ENCODE results near the gene MICAL2.

MICAL2 gene

GRCh38 chr11:12243911-12244550 is 133.6 kb downstream of the MICAL2 start:
- Histone ChIP-seq H3K9me3 (ENCODE audit: severe bottlenecking) (no peaks in the 10 kb centered on the region), H3K27ac (no peak overlapping the region), H3K27me3 (ENCODE audit: insufficient read depth, low read depth, severe bottlenecking) (no peaks in the 10 kb centered on the region), H3K36me3 (no peaks in the 10 kb centered on the region), H3K4me3 (ENCODE audit: low read depth, low read length) (no peak overlapping the region)
- no peak for TF ChIP-seq CTCF (IDR thresholded peaks at IDR 0.05; ENCODE audit: low read depth, low read length)
- no peak for DNase-seq

DNA sequence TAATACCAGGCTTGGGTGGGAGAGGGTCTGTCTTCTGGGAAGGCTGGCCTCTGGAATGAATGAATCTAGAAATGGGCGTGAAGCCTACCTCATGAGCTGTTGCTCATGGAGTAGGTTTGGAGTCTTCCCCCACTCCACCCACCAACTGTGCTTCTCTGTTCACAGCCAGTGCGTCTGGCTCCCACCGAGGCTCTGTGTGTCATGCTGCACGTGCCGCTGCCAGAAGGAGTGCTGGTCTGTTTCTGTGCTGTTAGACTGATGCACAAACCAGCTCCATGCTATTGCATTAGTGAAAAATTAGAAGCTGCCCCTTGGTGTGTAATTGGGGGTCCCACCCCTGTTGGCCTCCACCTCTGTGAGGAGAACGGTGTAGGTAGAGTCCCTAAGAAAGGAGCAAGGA is 134.7 kb downstream of the MICAL2 start:
- no peaks in the 10 kb centered on the region for H3K9me3 ChIP-seq (ENCODE audit: severe bottlenecking)
- H3K27ac ChIP-seq: no peak overlapping the region
- no peak for TF ChIP-seq CTCF (IDR thresholded peaks at IDR 0.05; ENCODE audit: low read depth, low read length)
- no peaks in the 10 kb centered on the region for H3K27me3 ChIP-seq (ENCODE audit: insufficient read depth, low read depth, severe bottlenecking)
- DNase-seq: no peak
- H3K4me3 ChIP-seq (ENCODE audit: low read depth, low read length): no peak overlapping the region
- no peaks in the 10 kb centered on the region for H3K36me3 ChIP-seq

GRCh38 chr11:12245549-12246016 is 135.2 kb downstream of the MICAL2 start:
- Histone ChIP-seq H3K27ac (no peak overlapping the region), H3K27me3 (ENCODE audit: insufficient read depth, low read depth, severe bottlenecking) (no peaks in the 10 kb centered on the region), H3K36me3 (no peaks in the 10 kb centered on the region), H3K4me3 (ENCODE audit: low read depth, low read length) (no peak overlapping the region), H3K9me3 (ENCODE audit: severe bottlenecking) (no peaks in the 10 kb centered on the region)
- no peak for DNase-seq
- TF ChIP-seq CTCF (IDR thresholded peaks at IDR 0.05; ENCODE audit: low read depth, low read length): no peak

- H3K36me3 ChIP-seq: no peaks in the 10 kb centered on the region
- no peaks in the 10 kb centered on the region for H3K27me3 ChIP-seq (ENCODE audit: insufficient read depth, low read depth, severe bottlenecking)
- no peak for TF ChIP-seq CTCF (IDR thresholded peaks at IDR 0.05; ENCODE audit: low read depth, low read length)
- no peak overlapping the region for H3K4me3 ChIP-seq (ENCODE audit: low read depth, low read length)
- no peak for DNase-seq
- H3K9me3 ChIP-seq (ENCODE audit: severe bottlenecking): no peaks in the 10 kb centered on the region
- no peak overlapping the region for H3K27ac ChIP-seq
Observed at GRCh38 chr11:12246147-12246546, 135.8 kb downstream of the MICAL2 start.

DNA sequence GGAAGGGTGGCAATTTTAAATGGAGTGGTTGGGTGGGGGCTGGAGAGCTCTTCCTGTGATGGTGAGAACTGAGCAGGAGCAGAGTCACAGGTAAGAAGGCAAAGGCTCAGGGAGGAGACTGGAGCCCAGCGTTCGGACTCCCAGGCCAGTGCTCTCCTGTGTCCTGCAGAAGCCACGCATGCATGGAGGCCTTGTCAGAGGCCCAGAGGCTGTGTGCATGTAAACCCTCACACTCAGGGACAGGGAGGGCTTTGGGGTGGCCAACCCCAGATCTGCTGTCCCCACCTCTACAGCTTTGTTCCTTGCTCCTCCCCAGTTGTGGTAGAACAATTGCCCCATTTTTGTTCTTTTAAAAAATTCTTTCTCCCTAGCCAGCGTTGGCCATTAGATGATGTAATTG is 136.6 kb downstream of the MICAL2 start:
- no peaks in the 10 kb centered on the region for H3K9me3 ChIP-seq (ENCODE audit: severe bottlenecking)
- H3K27me3 ChIP-seq (ENCODE audit: insufficient read depth, low read depth, severe bottlenecking): no peaks in the 10 kb centered on the region
- DNase-seq: no peak
- H3K27ac ChIP-seq: no peak overlapping the region
- no peak overlapping the region for H3K4me3 ChIP-seq (ENCODE audit: low read depth, low read length)
- H3K36me3 ChIP-seq: no peaks in the 10 kb centered on the region
- no peak for TF ChIP-seq CTCF (IDR thresholded peaks at IDR 0.05; ENCODE audit: low read depth, low read length)

Measured in WERI-Rb-1 (cell line).